NOMO-1 treated with DMSO at 0.1 percent for 48 hours (cell line): ENCODE data around the gene TATDN3.
"Not testable (repeated sequence)": the region's sequence is repeated elsewhere in the genome, so short reads cannot be mapped to it uniquely, and the experiment has no call there.

ENCODE experiments used
- DNase-seq: peaks from one replicate; lab custom pipeline; 2025; ENCODE audit not compliant: unreplicated experiment; lab: John Stamatoyannopoulos, UW

TATDN3 gene

DNA sequence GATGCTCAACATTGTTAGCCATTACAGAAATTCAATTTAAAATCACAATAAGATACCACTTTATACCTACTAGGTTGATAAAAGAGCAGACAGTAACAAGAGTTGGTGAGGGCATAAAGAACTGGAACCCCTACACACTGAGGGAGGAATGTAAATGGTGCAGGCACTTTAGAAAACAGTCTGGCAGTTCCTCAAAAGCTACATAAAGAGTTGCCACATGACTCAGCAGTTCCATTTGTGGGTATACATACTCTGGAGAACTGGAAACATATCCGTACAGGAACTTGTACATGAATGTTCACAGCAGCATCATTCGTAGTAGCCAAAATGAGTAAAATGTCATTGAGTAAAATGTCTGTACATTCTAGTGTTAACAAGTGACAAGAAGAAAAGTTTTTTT is 17.1 kb upstream of the TATDN3 start:
- DNase-seq = peak; percentile 85

DNA sequence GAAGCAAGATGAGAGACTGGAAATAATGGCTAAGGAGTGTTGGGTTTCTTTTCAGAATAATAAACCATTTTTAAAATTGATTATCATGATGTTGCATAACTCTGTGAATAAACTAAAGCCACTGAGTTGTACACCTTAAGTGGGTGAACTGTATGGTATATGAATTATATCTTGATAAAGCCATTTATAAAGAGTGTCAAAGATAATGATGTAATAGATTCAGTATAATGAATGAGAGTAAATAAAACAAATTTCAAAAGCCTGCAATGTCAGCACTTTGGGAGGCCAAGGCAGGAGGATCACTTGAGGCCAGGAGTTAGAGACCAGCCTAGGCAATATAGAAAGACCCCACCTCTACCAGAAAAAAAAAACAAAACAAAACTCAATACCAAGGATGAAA is 16.5 kb upstream of the TATDN3 start:
- DNase-seq = no peak

DNA sequence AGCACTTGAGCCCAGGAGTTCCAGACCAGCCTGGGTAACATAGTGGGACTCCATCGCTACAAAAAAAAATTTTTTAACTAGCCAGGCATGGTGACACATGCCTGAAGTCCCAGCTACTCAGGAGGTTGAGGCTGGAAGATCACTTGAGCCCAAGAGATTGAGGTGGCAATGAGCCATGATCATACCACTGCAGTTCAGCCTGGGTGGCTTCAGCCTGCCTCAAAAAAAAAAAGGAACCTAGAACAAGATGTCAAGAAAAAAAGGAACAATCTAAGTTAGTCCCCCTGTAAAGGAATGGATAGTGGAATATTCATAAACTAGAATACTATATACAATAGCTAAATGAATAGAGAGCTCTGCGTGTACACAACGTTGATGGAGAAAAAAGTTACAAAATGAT is 14.5 kb upstream of the TATDN3 start:
- no peak for DNase-seq

DNA sequence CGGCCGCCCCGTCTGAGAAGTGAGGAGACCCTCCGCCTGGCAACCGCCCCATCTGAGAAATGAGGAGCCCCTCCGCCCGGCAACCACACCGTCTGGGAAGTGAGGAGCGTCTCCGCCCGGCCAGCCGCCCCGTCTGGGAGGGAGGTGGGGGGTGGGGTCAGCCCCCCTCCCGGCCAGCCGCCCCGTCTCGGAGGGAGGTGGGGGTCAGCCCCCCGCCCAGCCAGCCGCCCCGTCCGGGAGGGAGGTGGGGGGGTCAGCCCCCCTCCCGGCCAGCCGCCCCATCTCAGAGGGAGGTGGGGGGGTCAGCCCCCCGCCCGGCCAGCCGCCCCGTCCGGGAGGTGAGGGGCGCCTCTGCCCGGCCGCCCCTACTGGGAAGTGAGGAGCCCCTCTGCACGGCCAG is 12.6 kb upstream of the TATDN3 start:
- not testable (repeated sequence) for DNase-seq

DNA sequence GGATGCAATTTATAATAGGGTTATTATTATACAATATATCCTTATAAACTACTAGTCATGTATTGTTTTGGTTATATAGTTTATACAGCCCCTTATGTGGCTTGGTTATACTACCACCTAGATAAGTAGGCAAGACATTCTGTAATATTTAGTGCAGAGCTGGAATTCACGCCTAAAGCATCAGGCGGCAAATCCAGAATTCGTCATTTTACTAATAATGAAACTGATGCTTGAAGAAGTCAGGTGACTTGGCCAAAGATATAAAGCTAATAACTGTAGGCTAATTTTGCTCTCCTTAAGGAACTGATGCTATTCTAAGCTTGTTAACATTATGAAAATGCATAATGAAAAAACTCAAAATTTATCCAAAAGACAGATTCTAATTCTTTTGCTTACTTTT is 10.9 kb upstream of the TATDN3 start:
- DNase-seq = no peak

DNA sequence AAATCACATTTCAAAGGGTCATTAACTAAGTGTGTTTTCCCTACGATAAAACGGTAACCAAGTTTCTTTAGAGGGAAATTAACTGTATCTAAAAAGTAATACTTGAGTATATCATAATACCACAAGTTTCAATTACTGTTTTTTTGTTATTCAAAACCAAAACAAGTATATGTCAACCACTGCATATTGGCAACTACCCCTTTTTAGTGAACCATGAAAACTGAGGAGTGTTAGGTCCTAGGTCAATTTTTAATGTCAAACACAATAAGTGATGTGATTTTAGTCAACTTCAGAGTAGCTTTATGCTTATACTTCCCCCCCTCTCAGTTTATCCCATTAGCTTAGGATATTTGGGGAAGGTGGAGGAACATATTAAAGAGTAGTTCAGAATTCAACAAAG is 10.5 kb upstream of the TATDN3 start:
- no peak for DNase-seq

DNA sequence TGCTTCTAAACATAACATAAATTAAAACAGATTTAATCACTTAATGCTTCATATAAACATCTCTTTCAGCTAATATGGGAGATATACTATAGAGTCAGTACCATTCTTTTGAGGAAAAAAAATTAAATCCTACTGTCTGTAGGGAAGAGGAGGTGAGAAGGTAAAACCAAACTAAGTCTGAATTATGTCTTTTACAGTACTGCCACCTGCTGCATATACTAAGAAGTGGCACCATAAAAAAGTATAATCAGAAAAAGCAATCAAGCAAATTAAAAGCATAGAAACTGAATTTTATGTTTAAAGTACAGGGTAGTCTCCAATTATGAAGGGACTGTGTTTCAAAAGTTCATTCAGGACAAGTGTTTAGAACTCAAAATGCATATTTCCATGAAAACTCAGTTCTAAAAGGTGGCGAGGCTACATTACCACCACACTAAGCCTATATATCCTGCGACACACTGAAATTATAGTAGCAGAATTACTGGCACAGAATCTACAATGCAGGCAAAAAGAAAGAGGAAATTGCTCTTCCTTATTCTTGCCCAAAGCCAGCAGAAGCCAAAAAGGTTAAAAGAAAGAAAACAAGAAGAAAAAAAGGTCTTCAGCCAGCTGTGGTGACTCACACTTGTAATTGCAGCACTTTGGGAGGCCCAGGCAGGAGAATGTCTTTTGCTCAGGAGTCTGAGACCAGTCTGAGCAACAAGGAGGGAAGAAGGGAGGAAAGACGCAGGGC is 9.1 kb upstream of the TATDN3 start:
- DNase-seq = peak; percentile 81

DNA sequence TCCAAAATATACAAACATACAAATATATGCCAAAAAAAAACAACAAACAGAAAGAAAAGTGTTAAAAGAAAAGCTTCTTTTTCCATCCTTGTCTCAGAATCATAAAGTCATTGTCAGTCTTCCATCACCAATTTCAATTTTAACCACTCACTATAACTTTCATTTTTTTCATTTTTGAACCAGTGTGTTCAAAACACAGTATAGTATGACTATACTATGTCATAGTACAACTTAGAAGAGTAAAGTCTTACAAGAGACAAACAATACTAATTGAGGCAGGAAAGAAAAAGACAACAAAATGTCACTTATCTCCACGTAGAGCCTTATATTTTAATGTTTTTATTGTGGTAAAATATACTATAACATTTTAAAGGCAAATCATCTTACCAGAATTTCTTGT is 7.7 kb upstream of the TATDN3 start:
- no peak for DNase-seq

DNA sequence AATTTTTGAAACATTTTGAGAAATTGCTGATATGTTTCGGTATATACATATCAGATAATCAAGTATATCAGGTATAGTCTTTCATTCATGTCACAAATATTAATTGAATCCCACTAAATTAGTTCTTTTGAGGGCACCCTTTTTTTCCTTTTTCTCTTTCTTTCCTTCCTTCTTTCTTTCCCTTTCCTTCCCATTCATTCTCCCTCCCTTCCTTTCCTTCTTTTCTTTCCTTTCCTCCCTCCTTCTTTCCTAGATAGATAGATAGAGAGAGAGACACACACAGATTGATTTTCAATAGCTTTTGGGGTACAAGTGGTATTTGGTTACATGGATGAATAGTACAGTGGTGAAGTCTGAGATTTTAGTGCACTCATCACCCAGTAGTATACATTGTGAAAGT is 5.8 kb upstream of the TATDN3 start:
- DNase-seq = no peak

DNA sequence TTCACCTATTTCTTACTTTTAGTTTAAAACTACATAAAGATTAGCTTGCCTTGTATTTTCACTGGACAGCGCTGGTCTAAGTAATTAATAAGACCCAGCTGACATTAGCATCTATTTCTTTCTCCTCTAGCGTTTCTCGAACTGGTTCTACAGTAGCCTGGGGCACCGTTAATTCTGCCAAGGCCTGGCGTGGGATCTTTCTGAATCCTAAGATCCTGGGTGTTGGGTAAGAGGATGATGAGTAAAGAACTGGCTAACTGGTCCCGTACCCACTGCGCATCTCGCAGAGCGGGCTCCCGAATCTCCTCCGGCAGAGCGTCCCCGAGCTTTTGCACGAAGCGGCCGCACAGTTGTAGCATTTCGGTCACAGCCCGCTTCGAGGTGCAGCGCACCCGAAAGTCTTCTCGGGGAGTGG is 426 bp upstream of the TATDN3 start:
- DNase-seq = peak; percentile 47

DNA sequence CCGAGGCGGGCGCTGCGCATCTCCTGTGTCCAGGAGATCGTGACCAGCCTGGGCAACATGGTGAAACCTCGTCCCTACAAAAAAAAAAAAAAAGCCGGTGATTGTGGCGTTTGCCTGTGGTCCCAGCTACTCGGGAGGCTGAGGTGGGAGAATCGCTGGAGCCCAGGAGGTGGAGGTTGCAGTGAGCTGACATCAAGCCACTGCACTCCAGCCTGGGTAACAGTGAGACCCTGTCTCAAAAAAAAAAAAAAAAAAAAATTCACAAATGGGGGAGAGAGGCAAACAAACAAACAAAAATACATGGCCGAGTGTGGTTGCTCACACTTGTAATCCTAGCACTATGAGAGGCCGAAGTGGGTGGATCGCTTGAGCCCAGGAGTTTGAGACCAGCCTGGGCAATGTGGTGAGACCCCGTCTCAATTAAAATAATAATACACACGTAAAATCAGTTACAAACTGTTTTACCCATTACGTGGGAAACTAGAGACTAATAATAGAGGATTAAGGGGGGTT is 758 bp downstream of the TATDN3 start:
- no peak for DNase-seq

DNA sequence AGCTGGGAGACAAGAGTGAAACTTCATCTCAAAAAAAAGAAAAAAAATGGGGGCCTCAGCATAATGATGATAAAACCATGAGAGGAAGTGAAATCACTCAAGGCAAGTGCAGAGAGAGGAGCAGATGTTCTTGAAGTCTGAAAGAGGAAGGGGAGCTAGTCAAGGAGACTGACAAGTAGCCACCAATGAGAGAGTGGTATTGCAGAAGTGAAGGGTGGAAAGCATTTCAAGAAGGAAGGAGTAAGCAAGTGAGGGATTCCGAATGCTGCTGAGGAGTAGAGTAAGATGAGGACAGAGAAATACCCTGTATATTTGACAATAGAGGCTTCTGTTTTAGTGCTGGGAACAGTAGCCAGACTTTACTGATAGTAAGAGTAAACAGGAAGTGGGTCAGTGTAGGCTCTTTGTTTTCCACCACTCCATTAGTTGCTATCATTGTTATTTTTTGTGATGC is 2.9 kb downstream of the TATDN3 start:
- peak; percentile 99 for DNase-seq

DNA sequence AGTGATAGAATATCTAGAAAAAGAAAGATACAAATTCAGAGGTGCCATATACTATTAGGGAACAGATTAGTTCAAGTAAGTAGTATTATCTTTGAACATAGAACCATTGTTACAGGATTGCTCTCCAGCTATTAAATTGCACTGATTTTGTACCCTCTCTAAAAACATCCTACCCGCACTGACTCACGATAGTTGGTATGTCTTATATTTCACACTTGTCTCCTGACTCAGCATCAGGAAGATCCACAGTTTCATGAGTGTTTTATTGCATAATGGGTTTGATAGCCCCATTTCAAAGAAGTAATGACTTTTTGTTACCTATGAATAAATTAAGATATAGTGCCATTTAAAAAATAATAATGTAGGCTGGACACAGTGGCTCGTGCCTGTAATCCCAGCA is 6.0 kb downstream of the TATDN3 start:
- DNase-seq = no peak

DNA sequence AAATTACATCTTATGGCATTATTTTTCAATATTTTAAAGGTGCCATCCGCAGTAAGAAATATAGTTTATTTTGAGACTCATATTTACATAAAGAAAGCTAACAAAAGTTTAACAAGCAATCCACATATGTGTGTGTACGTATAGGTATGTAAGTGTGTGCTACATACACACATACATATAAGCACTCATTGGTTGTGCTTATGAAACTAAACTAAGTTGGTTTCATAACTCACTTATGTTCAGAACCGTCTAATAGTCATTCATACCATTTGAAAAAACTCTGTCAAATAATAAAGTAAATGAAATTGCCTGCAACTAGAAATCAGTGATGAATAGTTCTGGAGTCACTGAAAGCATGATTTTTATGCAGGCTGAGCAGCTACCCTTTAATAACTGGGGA is 14.1 kb downstream of the TATDN3 start:
- DNase-seq = no peak

DNA sequence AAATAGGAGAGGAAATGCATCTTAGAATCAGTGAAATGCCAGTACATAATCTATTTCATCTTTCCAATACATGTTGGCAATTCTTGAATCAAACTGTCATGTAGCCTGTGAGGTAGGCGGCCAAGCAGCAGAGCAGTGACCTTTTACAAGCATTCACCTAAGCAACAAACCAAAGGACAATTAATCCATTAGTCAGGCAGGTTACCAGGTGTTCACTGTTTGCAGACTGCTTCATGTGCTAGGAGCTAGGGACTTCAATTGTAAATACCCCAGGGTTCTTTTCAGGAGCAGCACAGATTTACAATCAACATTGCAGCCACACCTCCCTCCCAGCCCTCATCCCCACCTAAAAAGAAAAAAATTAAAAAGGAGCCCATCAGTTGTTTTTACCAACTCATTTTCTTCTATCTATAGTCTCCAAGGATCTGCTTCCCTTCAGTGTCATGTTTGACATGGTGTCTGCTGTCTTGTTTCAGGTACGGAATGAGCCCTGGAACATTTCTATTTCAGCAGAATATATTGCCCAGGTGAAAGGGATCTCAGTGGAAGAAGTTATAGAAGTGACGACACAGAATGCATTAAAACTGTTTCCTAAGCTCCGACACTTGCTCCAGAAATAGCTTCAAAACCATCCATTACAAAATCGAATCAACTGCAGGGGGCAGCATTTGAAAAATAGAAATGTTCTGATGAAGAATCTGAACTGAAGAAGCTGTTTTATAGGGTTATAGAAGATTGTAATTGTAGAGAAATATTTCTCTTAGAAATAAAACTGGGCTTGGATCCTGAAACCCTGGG is 23.0 kb downstream of the TATDN3 start:
- peak; percentile 12 for DNase-seq

DNA sequence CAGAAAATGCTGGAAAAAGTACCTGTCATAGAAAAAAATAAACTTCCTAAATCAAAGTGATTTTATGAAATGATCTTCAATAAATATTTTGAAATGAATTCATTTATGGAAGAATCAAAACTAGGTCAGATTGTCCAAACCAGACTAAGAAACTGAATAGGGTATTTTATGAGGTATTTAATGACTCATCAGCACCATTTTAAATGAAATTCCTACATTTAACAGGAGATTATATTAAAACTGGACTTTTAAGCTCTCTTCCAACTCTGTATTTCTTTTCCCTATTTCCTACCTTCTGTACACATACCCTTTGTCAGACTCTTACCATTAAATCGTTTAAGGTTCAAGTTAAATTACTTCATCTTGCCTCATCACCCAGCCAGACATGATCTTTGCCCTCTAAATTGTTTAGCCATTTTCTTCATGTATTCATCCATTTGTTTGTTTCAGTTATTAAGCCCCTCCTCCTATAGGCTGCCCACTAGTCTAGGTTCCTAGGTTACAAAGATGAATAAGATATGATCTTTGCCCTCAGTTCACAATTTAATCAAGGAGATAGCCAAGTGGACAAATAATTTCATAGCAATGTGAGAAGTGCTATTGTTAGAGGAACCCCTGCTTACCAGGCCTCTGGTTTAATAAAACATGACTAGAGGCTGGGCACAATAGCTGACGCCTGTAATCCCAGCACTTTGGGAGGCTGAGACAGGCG is 25.0 kb downstream of the TATDN3 start:
- DNase-seq = no peak

DNA sequence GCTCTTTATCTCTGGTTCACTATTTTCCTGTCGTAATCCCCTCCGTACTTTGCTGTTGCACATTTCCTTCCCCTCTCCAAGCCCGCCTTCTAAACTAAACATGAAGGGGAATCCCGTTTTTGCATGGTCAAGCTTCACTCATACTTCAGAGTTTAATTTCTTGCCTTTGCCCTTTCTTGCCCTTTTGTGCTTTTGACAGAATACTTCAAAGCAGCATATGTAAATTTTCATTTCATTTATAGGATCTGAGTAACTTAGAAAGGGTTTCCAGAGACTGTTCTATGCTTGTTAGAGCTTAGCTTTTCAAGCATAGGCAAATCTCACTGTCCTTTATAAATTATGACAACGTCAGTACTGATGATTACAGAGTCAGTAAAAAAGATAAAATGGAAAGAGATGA is 28.0 kb downstream of the TATDN3 start:
- peak; percentile 44 for DNase-seq

DNA sequence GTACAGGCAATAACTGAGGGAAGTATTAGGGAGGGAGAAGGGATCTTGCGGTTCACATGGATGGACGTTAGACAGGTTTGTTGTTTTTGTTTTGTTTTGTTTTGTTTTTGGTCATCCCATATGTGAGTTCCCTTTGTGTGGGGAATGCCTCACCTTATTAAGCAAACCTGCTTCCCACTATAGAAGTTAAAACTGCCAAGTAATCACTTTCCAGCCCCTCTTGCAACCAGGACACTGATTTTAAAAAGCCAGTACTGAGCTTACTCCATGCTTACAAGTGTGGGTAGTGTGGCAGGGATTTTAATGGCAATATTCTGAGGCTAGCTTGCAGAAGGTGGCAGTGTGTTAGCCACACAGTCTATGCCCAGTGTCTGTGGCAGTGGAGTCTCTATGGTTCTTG is 29.3 kb downstream of the TATDN3 start:
- DNase-seq = no peak

DNA sequence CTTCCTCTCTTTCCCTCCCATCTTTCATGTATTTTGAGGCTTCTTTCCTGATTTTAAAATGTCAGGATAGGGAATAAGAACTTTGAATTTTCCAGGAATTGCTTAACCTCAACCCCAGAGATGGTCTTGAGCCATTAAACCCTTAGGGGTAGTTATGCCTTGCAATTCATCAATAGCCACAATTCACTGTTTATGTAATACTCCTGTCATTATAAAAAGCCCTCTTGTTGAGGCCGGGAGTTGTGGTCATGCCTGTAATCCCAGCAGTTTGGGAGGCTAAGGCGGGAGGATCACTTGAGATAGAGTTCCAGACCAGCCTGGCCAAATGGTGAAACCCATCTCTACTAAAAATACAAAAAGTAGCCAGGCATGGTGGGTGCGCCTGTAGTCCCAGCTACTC is 31.3 kb downstream of the TATDN3 start:
- no peak for DNase-seq

DNA sequence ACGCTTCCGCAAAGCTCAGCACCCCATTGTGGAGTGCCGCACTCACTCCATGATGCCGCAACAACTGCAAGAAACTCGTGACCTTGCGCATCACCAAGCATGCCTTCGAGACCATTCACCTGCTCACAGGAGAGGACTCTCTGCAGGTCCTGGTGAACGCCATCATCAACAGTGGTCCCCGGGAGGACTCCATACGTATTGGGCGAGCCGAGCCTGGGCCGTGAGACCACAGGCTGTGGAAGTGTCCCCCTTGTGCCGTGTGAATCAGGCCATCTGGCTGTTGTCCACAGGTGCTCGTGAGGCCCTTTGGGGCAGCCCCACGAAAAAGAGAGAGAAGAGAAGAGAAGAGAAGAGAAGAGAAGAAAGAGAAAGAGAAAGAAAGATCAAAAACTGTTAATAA is 32.5 kb downstream of the TATDN3 start:
- no peak for DNase-seq

DNA sequence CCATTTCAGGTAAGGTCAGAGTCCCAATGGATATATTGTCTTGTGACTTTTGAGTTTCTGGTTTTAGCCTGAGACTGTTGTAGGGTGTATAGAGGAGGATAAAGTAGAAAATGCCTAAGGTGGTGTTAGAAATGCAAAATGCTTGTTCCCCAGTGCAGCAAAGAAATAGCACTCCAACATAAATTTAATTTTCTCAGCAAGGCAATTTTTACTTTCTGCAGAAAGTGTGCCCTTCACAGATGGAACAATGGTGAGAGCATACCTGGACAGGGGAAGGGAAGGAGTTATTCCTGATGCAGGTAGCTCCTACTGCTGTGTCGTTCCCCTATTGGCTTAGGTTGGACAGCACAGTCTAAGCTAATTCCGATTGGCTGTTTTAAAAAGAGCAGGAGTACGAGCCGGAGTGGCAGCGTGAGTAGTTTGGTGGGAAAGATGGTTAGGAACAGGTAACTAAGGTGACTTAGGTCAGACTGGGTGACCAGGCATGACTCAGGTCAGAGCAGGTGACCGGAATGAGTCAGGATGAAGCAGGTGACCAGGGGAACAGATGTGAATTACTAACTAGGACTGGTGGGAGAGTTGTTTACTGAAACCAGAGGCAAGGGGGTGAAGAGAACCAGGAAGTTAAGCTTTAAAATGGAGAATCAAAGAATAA is 34.2 kb downstream of the TATDN3 start:
- DNase-seq = no peak
